Stimulated activated CD8-positive, alpha-beta memory T cell treated with anti-CD3 and anti-CD28 coated beads, Interleukin-2, amount 100 ng/mL, for 48 hours (primary cell): Measurements from ENCODE around the gene KCTD1.

ENCODE experiments used
- DNase-seq, 2 donors: peaks; one replicate each; pipeline ENCODE4 v3.0.0-alpha.2; 2020; ENCODE audit warnings: low read depth in 2 of 2

Gene KCTD1

GRCh38 chr18:26548415-26549262 lies at the start of gene KCTD1:
TSS of gene KCTD1 (minus strand) at chr18:26548553. CDS start at chr18:26548536, 17 bp downstream.
- DNase-seq = peak; percentile 54 to 55

- no peak for DNase-seq
Observed at GRCh38 chr18:26593365-26594320, 45.3 kb upstream of the KCTD1 start.

- no peak for DNase-seq
Observed at GRCh38 chr18:26584745-26585144, 36.4 kb upstream of the KCTD1 start.

GRCh38 chr18:26579941-26580618 lies 31.7 kb upstream of the KCTD1 start:
- no peak for DNase-seq

- no peak for DNase-seq
Observed at GRCh38 chr18:26575865-26576217, 27.5 kb upstream of the KCTD1 start.

GRCh38 chr18:26574958-26575864 lies 26.9 kb upstream of the KCTD1 start:
- DNase-seq = no peak

GRCh38 chr18:26568926-26569665 lies 20.7 kb upstream of the KCTD1 start:
- no peak for DNase-seq

- DNase-seq = no peak
Observed at GRCh38 chr18:26568513-26568912, 20.2 kb upstream of the KCTD1 start.

- DNase-seq = no peak
Observed at GRCh38 chr18:26566874-26567555, 18.7 kb upstream of the KCTD1 start.

GRCh38 chr18:26565514-26565913 lies 17.2 kb upstream of the KCTD1 start:
- no peak for DNase-seq

- no peak for DNase-seq
Observed at GRCh38 chr18:26563024-26563423, 14.7 kb upstream of the KCTD1 start.

- DNase-seq = no peak
Observed at GRCh38 chr18:26562568-26562967, 14.2 kb upstream of the KCTD1 start.

GRCh38 chr18:26561769-26562168 lies 13.4 kb upstream of the KCTD1 start:
- no peak for DNase-seq

GRCh38 chr18:26556573-26556972 lies 8.2 kb upstream of the KCTD1 start:
- DNase-seq = no peak

- DNase-seq = no peak
Observed at GRCh38 chr18:26555804-26556553, 7.6 kb upstream of the KCTD1 start.

GRCh38 chr18:26553943-26554342 lies 5.6 kb upstream of the KCTD1 start:
- no peak for DNase-seq

- DNase-seq = no peak
Observed at GRCh38 chr18:26551695-26552081, 3.3 kb upstream of the KCTD1 start.

- no peak for DNase-seq
Observed at GRCh38 chr18:26550998-26551694, 2.8 kb upstream of the KCTD1 start.
